ENCODE measurements around the gene KRT73. TPM values are rescaled to one million over a fixed set of nuclear protein-coding genes. Genes with fewer than 3 reads are reported as not detected.

The KRT73 gene
- total RNA-seq, 1 experiment from 2014 or later = not detected

DNA sequence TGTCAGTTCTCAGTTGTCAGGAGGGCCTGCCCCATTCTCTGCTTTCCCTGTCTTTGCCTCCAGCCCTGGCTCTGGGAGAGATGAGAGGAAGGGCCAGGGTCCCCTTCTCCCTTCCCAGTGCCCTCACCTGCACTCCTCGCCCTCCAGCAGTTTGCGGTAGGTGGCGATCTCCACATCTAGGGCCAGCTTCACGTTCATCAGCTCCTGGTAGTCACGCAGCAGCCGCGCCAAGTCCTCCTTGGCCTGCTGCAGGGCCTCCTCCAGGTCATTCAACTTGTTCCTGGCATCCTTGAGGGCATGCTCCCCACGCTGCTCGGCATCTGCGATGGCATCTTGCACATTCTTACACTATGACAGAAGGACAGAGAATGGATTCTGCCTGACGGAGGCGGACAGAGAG lies 28.3 kb upstream of the KRT73 start:
- Mint-ChIP-seq H3K4me3 (no peak overlapping the region), H3K27ac (no peak overlapping the region), H3K27me3 (ENCODE audit: low read depth) (no peaks in the 10 kb centered on the region; the same call in 1 of the 2 replicates), H3K9me3 (no peaks in the 10 kb centered on the region), H3K4me1 (no peaks in the 10 kb centered on the region), H3K36me3 (no peaks in the 10 kb centered on the region)
- ATAC-seq (no peak), DNase-seq (ENCODE audit: low spot score) (peak; percentile 29)
- CTCF ChIA-PET = interaction anchor here (1.0 to 2.4 kb wide), 4 partner anchors 46 to 278 kb away, joined by 3 to 8 read pairs (median 4); no protein-coding TSS in a partner anchor
- TF ChIP-seq ZNF121 (CRISPR knock-in tag; IDR thresholded peaks at IDR 0.05) = no peak
- TF ChIP-seq GABPB1 (CRISPR knock-in tag; IDR thresholded peaks at IDR 0.05) = no peak
- TF ChIP-seq, protein P1, sequence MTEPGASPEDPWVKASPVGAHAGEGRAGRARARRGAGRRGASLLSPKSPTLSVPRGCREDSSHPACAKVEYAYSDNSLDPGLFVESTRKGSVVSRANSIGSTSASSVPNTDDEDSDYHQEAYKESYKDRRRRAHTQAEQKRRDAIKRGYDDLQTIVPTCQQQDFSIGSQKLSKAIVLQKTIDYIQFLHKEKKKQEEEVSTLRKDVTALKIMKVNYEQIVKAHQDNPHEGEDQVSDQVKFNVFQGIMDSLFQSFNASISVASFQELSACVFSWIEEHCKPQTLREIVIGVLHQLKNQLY (CRISPR knock-in tag; IDR thresholded peaks at IDR 0.05) = no peak
- TF ChIP-seq, protein P2, sequence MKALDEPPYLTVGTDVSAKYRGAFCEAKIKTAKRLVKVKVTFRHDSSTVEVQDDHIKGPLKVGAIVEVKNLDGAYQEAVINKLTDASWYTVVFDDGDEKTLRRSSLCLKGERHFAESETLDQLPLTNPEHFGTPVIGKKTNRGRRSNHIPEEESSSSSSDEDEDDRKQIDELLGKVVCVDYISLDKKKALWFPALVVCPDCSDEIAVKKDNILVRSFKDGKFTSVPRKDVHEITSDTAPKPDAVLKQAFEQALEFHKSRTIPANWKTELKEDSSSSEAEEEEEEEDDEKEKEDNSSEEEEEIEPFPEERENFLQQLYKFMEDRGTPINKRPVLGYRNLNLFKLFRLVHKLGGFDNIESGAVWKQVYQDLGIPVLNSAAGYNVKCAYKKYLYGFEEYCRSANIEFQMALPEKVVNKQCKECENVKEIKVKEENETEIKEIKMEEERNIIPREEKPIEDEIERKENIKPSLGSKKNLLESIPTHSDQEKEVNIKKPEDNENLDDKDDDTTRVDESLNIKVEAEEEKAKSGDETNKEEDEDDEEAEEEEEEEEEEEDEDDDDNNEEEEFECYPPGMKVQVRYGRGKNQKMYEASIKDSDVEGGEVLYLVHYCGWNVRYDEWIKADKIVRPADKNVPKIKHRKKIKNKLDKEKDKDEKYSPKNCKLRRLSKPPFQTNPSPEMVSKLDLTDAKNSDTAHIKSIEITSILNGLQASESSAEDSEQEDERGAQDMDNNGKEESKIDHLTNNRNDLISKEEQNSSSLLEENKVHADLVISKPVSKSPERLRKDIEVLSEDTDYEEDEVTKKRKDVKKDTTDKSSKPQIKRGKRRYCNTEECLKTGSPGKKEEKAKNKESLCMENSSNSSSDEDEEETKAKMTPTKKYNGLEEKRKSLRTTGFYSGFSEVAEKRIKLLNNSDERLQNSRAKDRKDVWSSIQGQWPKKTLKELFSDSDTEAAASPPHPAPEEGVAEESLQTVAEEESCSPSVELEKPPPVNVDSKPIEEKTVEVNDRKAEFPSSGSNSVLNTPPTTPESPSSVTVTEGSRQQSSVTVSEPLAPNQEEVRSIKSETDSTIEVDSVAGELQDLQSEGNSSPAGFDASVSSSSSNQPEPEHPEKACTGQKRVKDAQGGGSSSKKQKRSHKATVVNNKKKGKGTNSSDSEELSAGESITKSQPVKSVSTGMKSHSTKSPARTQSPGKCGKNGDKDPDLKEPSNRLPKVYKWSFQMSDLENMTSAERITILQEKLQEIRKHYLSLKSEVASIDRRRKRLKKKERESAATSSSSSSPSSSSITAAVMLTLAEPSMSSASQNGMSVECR (CRISPR knock-in tag; IDR thresholded peaks at IDR 0.05; ENCODE audit: borderline replicate concordance) = no peak
- no peak for TF ChIP-seq SP1 (CRISPR knock-in tag; conservative IDR thresholded peaks at IDR 0.05)
- TF ChIP-seq, protein P3, sequence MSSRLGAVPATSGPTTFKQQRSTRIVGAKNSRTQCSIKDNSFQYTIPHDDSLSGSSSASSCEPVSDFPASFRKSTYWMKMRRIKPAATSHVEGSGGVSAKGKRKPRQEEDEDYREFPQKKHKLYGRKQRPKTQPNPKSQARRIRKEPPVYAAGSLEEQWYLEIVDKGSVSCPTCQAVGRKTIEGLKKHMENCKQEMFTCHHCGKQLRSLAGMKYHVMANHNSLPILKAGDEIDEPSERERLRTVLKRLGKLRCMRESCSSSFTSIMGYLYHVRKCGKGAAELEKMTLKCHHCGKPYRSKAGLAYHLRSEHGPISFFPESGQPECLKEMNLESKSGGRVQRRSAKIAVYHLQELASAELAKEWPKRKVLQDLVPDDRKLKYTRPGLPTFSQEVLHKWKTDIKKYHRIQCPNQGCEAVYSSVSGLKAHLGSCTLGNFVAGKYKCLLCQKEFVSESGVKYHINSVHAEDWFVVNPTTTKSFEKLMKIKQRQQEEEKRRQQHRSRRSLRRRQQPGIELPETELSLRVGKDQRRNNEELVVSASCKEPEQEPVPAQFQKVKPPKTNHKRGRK (CRISPR knock-in tag; IDR thresholded peaks at IDR 0.05; ENCODE audit: borderline replicate concordance) = no peak
- TF ChIP-seq RELA (CRISPR knock-in tag; IDR thresholded peaks at IDR 0.05; ENCODE audit: borderline replicate concordance) = no peak
- TF ChIP-seq JAZF1 (CRISPR knock-in tag; IDR thresholded peaks at IDR 0.05) = no peak
- no peak for TF ChIP-seq FOXP1 (CRISPR knock-in tag; IDR thresholded peaks at IDR 0.05; ENCODE audit: borderline replicate concordance)
- TF ChIP-seq ELF4 (CRISPR knock-in tag; IDR thresholded peaks at IDR 0.05; ENCODE audit: low read depth) = no peak
- TF ChIP-seq SMAD3 (CRISPR knock-in tag; IDR thresholded peaks at IDR 0.05; ENCODE audit: borderline replicate concordance) = no peak
- TF ChIP-seq NR1H2 (CRISPR knock-in tag; IDR thresholded peaks at IDR 0.05) = no peak
- TF ChIP-seq, protein P4, sequence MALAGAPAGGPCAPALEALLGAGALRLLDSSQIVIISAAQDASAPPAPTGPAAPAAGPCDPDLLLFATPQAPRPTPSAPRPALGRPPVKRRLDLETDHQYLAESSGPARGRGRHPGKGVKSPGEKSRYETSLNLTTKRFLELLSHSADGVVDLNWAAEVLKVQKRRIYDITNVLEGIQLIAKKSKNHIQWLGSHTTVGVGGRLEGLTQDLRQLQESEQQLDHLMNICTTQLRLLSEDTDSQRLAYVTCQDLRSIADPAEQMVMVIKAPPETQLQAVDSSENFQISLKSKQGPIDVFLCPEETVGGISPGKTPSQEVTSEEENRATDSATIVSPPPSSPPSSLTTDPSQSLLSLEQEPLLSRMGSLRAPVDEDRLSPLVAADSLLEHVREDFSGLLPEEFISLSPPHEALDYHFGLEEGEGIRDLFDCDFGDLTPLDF (CRISPR knock-in tag; IDR thresholded peaks at IDR 0.05) = no peak
- TF ChIP-seq, protein P5, sequence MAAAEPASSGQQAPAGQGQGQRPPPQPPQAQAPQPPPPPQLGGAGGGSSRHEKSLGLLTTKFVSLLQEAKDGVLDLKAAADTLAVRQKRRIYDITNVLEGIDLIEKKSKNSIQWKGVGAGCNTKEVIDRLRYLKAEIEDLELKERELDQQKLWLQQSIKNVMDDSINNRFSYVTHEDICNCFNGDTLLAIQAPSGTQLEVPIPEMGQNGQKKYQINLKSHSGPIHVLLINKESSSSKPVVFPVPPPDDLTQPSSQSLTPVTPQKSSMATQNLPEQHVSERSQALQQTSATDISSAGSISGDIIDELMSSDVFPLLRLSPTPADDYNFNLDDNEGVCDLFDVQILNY (CRISPR knock-in tag; IDR thresholded peaks at IDR 0.05) = no peak
- POLR2A ChIA-PET = no interaction called here

DNA sequence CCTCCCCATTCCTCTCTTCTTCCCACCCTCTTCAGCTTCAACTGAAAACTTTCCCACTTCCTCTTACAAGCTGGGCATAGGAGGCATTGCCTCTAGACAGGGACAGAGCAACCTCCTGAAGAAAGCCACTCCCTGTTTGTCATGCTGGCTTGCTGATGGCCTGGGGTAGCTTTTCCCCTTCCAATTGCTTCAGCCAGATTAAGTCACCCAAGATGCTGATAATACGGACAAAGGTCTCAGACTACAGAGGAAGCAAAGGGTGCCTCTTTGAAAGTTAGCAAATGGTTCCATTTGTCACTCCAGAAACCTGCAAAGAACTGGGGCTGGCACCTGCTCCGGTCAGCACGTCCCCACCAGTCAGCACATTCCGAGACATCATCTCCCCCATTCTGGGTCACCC lies 27.6 kb upstream of the KRT73 start:
- H3K27me3 Mint-ChIP-seq (ENCODE audit: low read depth) = no peaks in the 10 kb centered on the region; the same call in 1 of the 2 replicates
- no peak for DNase-seq (ENCODE audit: low spot score)
- TF ChIP-seq ESRRA (CRISPR knock-in tag; IDR thresholded peaks at IDR 0.05; ENCODE audit: borderline replicate concordance) (no peak), MXD4 (CRISPR knock-in tag; IDR thresholded peaks at IDR 0.05; ENCODE audit: borderline replicate concordance) (no peak), TEAD4 (CRISPR knock-in tag; IDR thresholded peaks at IDR 0.05) (no peak), ZNF423 (CRISPR knock-in tag; IDR thresholded peaks at IDR 0.05) (no peak), CREB1 (CRISPR knock-in tag; IDR thresholded peaks at IDR 0.05) (no peak), NR1H2 (CRISPR knock-in tag; IDR thresholded peaks at IDR 0.05) (no peak), NFYB (CRISPR knock-in tag; conservative IDR thresholded peaks at IDR 0.05; ENCODE audit: low read depth) (no peak), PRRX2 (CRISPR knock-in tag; IDR thresholded peaks at IDR 0.05) (no peak)
- TF ChIP-seq, protein P6, sequence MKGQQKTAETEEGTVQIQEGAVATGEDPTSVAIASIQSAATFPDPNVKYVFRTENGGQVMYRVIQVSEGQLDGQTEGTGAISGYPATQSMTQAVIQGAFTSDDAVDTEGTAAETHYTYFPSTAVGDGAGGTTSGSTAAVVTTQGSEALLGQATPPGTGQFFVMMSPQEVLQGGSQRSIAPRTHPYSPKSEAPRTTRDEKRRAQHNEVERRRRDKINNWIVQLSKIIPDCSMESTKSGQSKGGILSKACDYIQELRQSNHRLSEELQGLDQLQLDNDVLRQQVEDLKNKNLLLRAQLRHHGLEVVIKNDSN (CRISPR knock-in tag; IDR thresholded peaks at IDR 0.05) = no peak
- TF ChIP-seq, protein P1 (CRISPR knock-in tag; IDR thresholded peaks at IDR 0.05) = no peak
- TF ChIP-seq, protein P7, sequence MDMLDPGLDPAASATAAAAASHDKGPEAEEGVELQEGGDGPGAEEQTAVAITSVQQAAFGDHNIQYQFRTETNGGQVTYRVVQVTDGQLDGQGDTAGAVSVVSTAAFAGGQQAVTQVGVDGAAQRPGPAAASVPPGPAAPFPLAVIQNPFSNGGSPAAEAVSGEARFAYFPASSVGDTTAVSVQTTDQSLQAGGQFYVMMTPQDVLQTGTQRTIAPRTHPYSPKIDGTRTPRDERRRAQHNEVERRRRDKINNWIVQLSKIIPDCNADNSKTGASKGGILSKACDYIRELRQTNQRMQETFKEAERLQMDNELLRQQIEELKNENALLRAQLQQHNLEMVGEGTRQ (CRISPR knock-in tag; IDR thresholded peaks at IDR 0.05) = no peak
- ChIA-PET POLR2A (no interaction called here), CTCF (interaction anchor here (1.0 to 2.4 kb wide), 4 partner anchors 46 to 277 kb away, joined by 3 to 8 read pairs (median 4); no protein-coding TSS in a partner anchor)
- no peaks in the 10 kb centered on the region for H3K9me3 Mint-ChIP-seq
- no peaks in the 10 kb centered on the region for H3K36me3 Mint-ChIP-seq
- no peak overlapping the region for H3K4me3 Mint-ChIP-seq
- no peak overlapping the region for H3K27ac Mint-ChIP-seq
- no peaks in the 10 kb centered on the region for H3K4me1 Mint-ChIP-seq
- no peak for ATAC-seq
